ENCODE data around the gene ABHD8. TPM values are rescaled to one million over a fixed set of nuclear protein-coding genes. Genes with fewer than 3 reads are reported as not detected.
A peak's percentile ranks its signal among the peaks of the same experiment; 100 is the strongest.

ABHD8 gene
- 8.5 TPM for polyA plus RNA-seq

GRCh38 chr19:17303167-17303939, at the start of gene ABHD8:
Gene ABHD8, minus strand, starts transcription at chr19:17303425. Its CDS starts 1,809 bp downstream, at chr19:17301616.
- no peaks in the 10 kb centered on the region for H3K27me3 Mint-ChIP-seq
- H3K4me1 Mint-ChIP-seq = peaks cover 27 to 28% (median 28%) of the 10 kb centered on the region in 3 donors
- peak within 1 kb of the TSS; percentile 77 to 100 (median 90) for H3K4me3 Mint-ChIP-seq
- H3K9me3 Mint-ChIP-seq = no peaks in the 10 kb centered on the region
- H3K36me3 Mint-ChIP-seq = no peaks in the 10 kb centered on the region
- peak within 1 kb of the TSS in 2 of 3 donors; percentile 71 to 94 for H3K27ac Mint-ChIP-seq

- Mint-ChIP-seq H3K27ac (no peak overlapping the region), H3K27me3 (peaks cover 34% of the 10 kb centered on the region), H3K36me3 (no peaks in the 10 kb centered on the region), H3K9me3 (no peaks in the 10 kb centered on the region), H3K4me3 (no peak overlapping the region), H3K4me1 (no peaks in the 10 kb centered on the region)
Observed at GRCh38 chr19:17352608-17353280, 49.5 kb upstream of the ABHD8 start.

- Mint-ChIP-seq H3K36me3 (no peaks in the 10 kb centered on the region), H3K27me3 (peaks cover 42% of the 10 kb centered on the region), H3K4me1 (no peaks in the 10 kb centered on the region), H3K27ac (no peak overlapping the region), H3K9me3 (no peaks in the 10 kb centered on the region), H3K4me3 (no peak overlapping the region)
Observed at GRCh38 chr19:17351815-17352435, 48.7 kb upstream of the ABHD8 start.

- Mint-ChIP-seq H3K36me3 (no peaks in the 10 kb centered on the region), H3K27ac (no peak overlapping the region), H3K4me1 (peaks cover 0 to 3% (median 2%) of the 10 kb centered on the region in 3 donors), H3K4me3 (no peak overlapping the region), H3K27me3 (peaks cover 43% of the 10 kb centered on the region), H3K9me3 (no peaks in the 10 kb centered on the region)
Observed at GRCh38 chr19:17348700-17349099, 45.5 kb upstream of the ABHD8 start.

GRCh38 chr19:17347877-17348276, 44.7 kb upstream of the ABHD8 start:
- Mint-ChIP-seq H3K4me3 (no peak overlapping the region), H3K4me1 (peaks cover 0 to 3% (median 2%) of the 10 kb centered on the region in 3 donors), H3K36me3 (no peaks in the 10 kb centered on the region), H3K9me3 (no peaks in the 10 kb centered on the region), H3K27ac (no peak overlapping the region), H3K27me3 (peaks cover 35% of the 10 kb centered on the region)

- Mint-ChIP-seq H3K9me3 (no peaks in the 10 kb centered on the region), H3K27me3 (peaks cover 33% of the 10 kb centered on the region), H3K4me1 (peaks cover 0 to 3% (median 2%) of the 10 kb centered on the region in 3 donors), H3K27ac (no peak overlapping the region), H3K4me3 (no peak overlapping the region), H3K36me3 (no peaks in the 10 kb centered on the region)
Observed at GRCh38 chr19:17347361-17347760, 44.1 kb upstream of the ABHD8 start.

- H3K36me3 Mint-ChIP-seq = no peaks in the 10 kb centered on the region
- H3K9me3 Mint-ChIP-seq = no peaks in the 10 kb centered on the region
- H3K4me1 Mint-ChIP-seq = peaks cover 0 to 3% (median 2%) of the 10 kb centered on the region in 3 donors
- H3K4me3 Mint-ChIP-seq = peak overlapping the region in 1 of 4 donors; percentile 34
- H3K27me3 Mint-ChIP-seq = peaks cover 27% of the 10 kb centered on the region
- H3K27ac Mint-ChIP-seq = peak overlapping the region in 1 of 3 donors; percentile 15
Observed at GRCh38 chr19:17346109-17346671, 43.0 kb upstream of the ABHD8 start.

GRCh38 chr19:17341845-17342244, 38.6 kb upstream of the ABHD8 start:
- H3K36me3 Mint-ChIP-seq = no peaks in the 10 kb centered on the region
- peaks cover under 1% of the 10 kb centered on the region for H3K27me3 Mint-ChIP-seq
- no peaks in the 10 kb centered on the region for H3K9me3 Mint-ChIP-seq
- no peak overlapping the region for H3K27ac Mint-ChIP-seq
- H3K4me1 Mint-ChIP-seq = peaks cover 5 to 8% (median 7%) of the 10 kb centered on the region in 3 donors
- no peak overlapping the region for H3K4me3 Mint-ChIP-seq

GRCh38 chr19:17341386-17341785, 38.2 kb upstream of the ABHD8 start:
- Mint-ChIP-seq H3K27me3 (no peaks in the 10 kb centered on the region), H3K9me3 (no peaks in the 10 kb centered on the region), H3K27ac (no peak overlapping the region), H3K4me1 (peaks cover 5 to 8% (median 7%) of the 10 kb centered on the region in 3 donors), H3K4me3 (no peak overlapping the region), H3K36me3 (no peaks in the 10 kb centered on the region)

GRCh38 chr19:17340871-17341357, 37.7 kb upstream of the ABHD8 start:
- H3K27ac Mint-ChIP-seq = no peak overlapping the region
- H3K9me3 Mint-ChIP-seq = no peaks in the 10 kb centered on the region
- no peak overlapping the region for H3K4me3 Mint-ChIP-seq
- no peaks in the 10 kb centered on the region for H3K36me3 Mint-ChIP-seq
- no peaks in the 10 kb centered on the region for H3K27me3 Mint-ChIP-seq
- H3K4me1 Mint-ChIP-seq = peaks cover 5 to 6% (median 6%) of the 10 kb centered on the region in 3 donors

GRCh38 chr19:17340302-17340870, 37.2 kb upstream of the ABHD8 start:
- H3K4me3 Mint-ChIP-seq = no peak overlapping the region

GRCh38 chr19:17339088-17339741, 36.0 kb upstream of the ABHD8 start:
- peaks cover 11 to 12% (median 12%) of the 10 kb centered on the region in 3 donors for H3K4me1 Mint-ChIP-seq
- H3K27ac Mint-ChIP-seq = peak overlapping the region in 2 of 3 donors; percentile 10 to 23
- H3K36me3 Mint-ChIP-seq = no peaks in the 10 kb centered on the region
- H3K4me3 Mint-ChIP-seq = peak overlapping the region; percentile 30 to 77 (median 36)
- no peaks in the 10 kb centered on the region for H3K9me3 Mint-ChIP-seq
- peaks cover 2% of the 10 kb centered on the region for H3K27me3 Mint-ChIP-seq

More at GRCh38 chr19:17340302-17340870, 37.2 kb upstream of the ABHD8 start:
- H3K4me1 Mint-ChIP-seq = peaks cover 5 to 7% (median 6%) of the 10 kb centered on the region in 3 donors
- H3K27ac Mint-ChIP-seq = no peak overlapping the region
- no peaks in the 10 kb centered on the region for H3K27me3 Mint-ChIP-seq
- no peaks in the 10 kb centered on the region for H3K36me3 Mint-ChIP-seq
- H3K9me3 Mint-ChIP-seq = no peaks in the 10 kb centered on the region

- Mint-ChIP-seq H3K4me1 (peaks cover 12 to 16% (median 14%) of the 10 kb centered on the region in 3 donors), H3K36me3 (no peaks in the 10 kb centered on the region), H3K4me3 (peak overlapping the region; percentile 73 to 96 (median 96)), H3K27me3 (peaks cover 5% of the 10 kb centered on the region), H3K27ac (no peak overlapping the region), H3K9me3 (no peaks in the 10 kb centered on the region)
Observed at GRCh38 chr19:17338433-17339078, 35.3 kb upstream of the ABHD8 start.

Data from IgD-negative memory B cell (primary cell).